ENCODE results near the gene SH3TC1. TPM values are rescaled to one million over a fixed set of nuclear protein-coding genes. Genes with fewer than 3 reads are reported as not detected.

SH3TC1 gene
- total RNA-seq, 4 donors from 2014 or later: 9.6 to 12.9 (median 12.6) TPM

DNA sequence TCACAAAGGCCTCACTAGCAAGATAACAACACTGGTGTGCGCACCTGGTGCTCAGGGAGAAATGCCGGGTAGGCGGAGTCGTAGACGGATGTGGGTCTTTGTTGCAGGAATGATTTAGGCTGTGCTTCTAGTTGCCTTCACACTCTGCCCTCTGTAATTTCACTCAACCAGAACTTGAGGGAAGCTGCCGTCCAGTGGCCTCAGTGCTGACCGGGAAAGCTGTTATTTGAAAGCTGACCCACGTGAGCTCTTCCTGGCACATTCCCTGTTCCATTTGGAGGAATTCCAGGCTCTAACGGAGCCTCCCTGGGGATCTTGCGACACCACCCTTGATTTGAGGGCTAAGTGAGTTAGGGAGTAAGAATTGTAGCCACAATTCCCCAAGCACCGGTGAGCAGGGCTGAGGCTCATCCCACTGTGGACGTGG is 15.9 kb downstream of the SH3TC1 start:
- Histone ChIP-seq H3K36me3 (peaks cover 0 to 26% of the 10 kb centered on the region in 2 donors), H3K9me3 (no peaks in the 10 kb centered on the region), H3K27me3 (no peaks in the 10 kb centered on the region), H3K4me1 (peaks cover 0 to 17% (median 3%) of the 10 kb centered on the region in 3 donors), H3K27ac (no peak overlapping the region), H3K4me3 (no peak overlapping the region)
- TF ChIP-seq POLR2AphosphoS5 (IDR thresholded peaks at IDR 0.05) (peak; percentile 71), POLR2A (IDR thresholded peaks at IDR 0.05) (no peak)
- TF ChIP-seq, protein P1, sequence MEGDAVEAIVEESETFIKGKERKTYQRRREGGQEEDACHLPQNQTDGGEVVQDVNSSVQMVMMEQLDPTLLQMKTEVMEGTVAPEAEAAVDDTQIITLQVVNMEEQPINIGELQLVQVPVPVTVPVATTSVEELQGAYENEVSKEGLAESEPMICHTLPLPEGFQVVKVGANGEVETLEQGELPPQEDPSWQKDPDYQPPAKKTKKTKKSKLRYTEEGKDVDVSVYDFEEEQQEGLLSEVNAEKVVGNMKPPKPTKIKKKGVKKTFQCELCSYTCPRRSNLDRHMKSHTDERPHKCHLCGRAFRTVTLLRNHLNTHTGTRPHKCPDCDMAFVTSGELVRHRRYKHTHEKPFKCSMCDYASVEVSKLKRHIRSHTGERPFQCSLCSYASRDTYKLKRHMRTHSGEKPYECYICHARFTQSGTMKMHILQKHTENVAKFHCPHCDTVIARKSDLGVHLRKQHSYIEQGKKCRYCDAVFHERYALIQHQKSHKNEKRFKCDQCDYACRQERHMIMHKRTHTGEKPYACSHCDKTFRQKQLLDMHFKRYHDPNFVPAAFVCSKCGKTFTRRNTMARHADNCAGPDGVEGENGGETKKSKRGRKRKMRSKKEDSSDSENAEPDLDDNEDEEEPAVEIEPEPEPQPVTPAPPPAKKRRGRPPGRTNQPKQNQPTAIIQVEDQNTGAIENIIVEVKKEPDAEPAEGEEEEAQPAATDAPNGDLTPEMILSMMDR (IDR thresholded peaks at IDR 0.05): no peak
- WGBS, 2 donors (ENCODE audit: low coverage in 1 of 2): 35 to 44% methylated on average over 5 to 7 of the region's 12 CpGs
- ATAC-seq: peak; percentile 90

GRCh38 chr4:8215641-8216442 is 16.8 kb downstream of the SH3TC1 start:
- ATAC-seq: no peak
- Histone ChIP-seq H3K4me3 (no peak overlapping the region), H3K27ac (no peak overlapping the region), H3K27me3 (no peaks in the 10 kb centered on the region), H3K36me3 (peaks cover 0 to 26% of the 10 kb centered on the region in 2 donors), H3K4me1 (peaks cover 0 to 17% (median 3%) of the 10 kb centered on the region in 3 donors), H3K9me3 (no peaks in the 10 kb centered on the region)
- 83% methylated on average over 1 of the region's 23 CpGs; no CpG with 5 or more reads in 1 of the 2 donors for WGBS, 2 donors (ENCODE audit: low coverage in 1 of 2)
- TF ChIP-seq EP300 (IDR thresholded peaks at IDR 0.05) (no peak), POLR2A (IDR thresholded peaks at IDR 0.05) (no peak), POLR2AphosphoS5 (IDR thresholded peaks at IDR 0.05) (no peak)
- TF ChIP-seq, protein P1 (IDR thresholded peaks at IDR 0.05): no peak

GRCh38 chr4:8216443-8217245 is 17.6 kb downstream of the SH3TC1 start:
- Histone ChIP-seq H3K36me3 (peaks cover 0 to 26% of the 10 kb centered on the region in 2 donors), H3K27ac (no peak overlapping the region), H3K27me3 (no peaks in the 10 kb centered on the region), H3K4me1 (peaks cover 0 to 17% (median 3%) of the 10 kb centered on the region in 3 donors), H3K4me3 (no peak overlapping the region), H3K9me3 (no peaks in the 10 kb centered on the region)
- no peak for TF ChIP-seq POLR2AphosphoS5 (IDR thresholded peaks at IDR 0.05)
- TF ChIP-seq EP300 (IDR thresholded peaks at IDR 0.05): no peak
- no peak for TF ChIP-seq POLR2A (IDR thresholded peaks at IDR 0.05)
- TF ChIP-seq, protein P1 (IDR thresholded peaks at IDR 0.05): no peak
- ATAC-seq: no peak
- 100% methylated on average over 1 of the region's 28 CpGs; no CpG with 5 or more reads in 1 of the 2 donors for WGBS, 2 donors (ENCODE audit: low coverage in 1 of 2)

- Histone ChIP-seq H3K36me3 (peaks cover 0 to 26% of the 10 kb centered on the region in 2 donors), H3K4me3 (no peak overlapping the region), H3K27ac (no peak overlapping the region), H3K4me1 (peaks cover 0 to 17% (median 3%) of the 10 kb centered on the region in 3 donors), H3K9me3 (no peaks in the 10 kb centered on the region), H3K27me3 (no peaks in the 10 kb centered on the region)
- no peak for TF ChIP-seq EP300 (IDR thresholded peaks at IDR 0.05)
- TF ChIP-seq POLR2A (IDR thresholded peaks at IDR 0.05): no peak
- TF ChIP-seq, protein P1 (IDR thresholded peaks at IDR 0.05): no peak
- no peak for TF ChIP-seq POLR2AphosphoS5 (IDR thresholded peaks at IDR 0.05)
- no peak for ATAC-seq
- WGBS, 2 donors (ENCODE audit: low coverage in 1 of 2): 80 to 100% methylated on average over 1 of the region's 6 CpGs
Measured at GRCh38 chr4:8217246-8217511, 18.1 kb downstream of the SH3TC1 start.

All from gastroesophageal sphincter (tissue), 4 donors.